GM06990 (cell line): ENCODE results near the gene ATP9A.

Experiments
- DNase-seq: peaks from one replicate; pipeline ENCODE4 v3.0.0-alpha.2; 2011; ENCODE audit not compliant: insufficient read length; ENCODE audit errors: extremely low read depth
- H3K27me3 ChIP-seq: replicated peaks from 2 replicates; pipeline ENCODE4 v1.6.0; 2011; ENCODE audit warnings: low read length; ENCODE audit not compliant: control insufficient read depth, insufficient read depth
- H3K36me3 ChIP-seq: 2 replicates; pipeline ENCODE4 v1.5.1; 2011; ENCODE audit warnings: low read length; ENCODE audit not compliant: control insufficient read depth, insufficient read depth
- H3K4me3 ChIP-seq: replicated peaks from 2 replicates; pipeline ENCODE4 v1.5.1; 2011; ENCODE audit warnings: low read depth, mild to moderate bottlenecking, control low read depth, low read length
- TF ChIP-seq, protein P1 (sequence below): IDR thresholded peaks from 2 replicates; pipeline ENCODE4 v1.5.1; 2011; ENCODE audit warnings: low read length, control low read depth, mild to moderate bottlenecking, inconsistent platforms; ENCODE audit not compliant: insufficient read depth, poor library complexity, severe bottlenecking

Gene ATP9A

DNA sequence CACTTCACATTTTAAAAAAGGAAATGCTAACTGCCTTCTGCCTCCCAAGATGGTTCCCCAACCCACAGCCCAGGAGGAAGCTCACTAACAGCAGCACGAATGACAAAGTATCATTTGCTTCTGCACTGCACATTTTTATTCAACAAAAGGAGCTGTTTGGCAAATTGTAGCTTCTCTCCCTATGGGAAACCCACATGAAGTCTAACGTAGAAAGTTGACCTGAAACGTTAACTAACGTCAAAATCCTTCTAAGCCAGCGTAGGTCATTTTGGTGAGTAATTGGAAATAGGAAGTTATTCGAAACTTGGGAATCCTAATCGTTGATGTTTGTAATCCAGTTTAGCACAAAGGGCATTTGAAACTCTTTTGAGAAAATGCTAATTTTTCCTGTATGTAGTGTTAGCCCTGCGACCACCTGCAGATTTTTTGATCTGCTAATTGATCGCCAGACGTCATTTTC lies 31.2 kb upstream of the ATP9A start:
- H3K4me3 ChIP-seq, result no peak overlapping the region
- H3K27me3 ChIP-seq, result peaks cover 2% of the 10 kb centered on the region
- DNase-seq, result no peak
- no peaks in the 10 kb centered on the region for H3K36me3 ChIP-seq
- TF ChIP-seq, protein P1, sequence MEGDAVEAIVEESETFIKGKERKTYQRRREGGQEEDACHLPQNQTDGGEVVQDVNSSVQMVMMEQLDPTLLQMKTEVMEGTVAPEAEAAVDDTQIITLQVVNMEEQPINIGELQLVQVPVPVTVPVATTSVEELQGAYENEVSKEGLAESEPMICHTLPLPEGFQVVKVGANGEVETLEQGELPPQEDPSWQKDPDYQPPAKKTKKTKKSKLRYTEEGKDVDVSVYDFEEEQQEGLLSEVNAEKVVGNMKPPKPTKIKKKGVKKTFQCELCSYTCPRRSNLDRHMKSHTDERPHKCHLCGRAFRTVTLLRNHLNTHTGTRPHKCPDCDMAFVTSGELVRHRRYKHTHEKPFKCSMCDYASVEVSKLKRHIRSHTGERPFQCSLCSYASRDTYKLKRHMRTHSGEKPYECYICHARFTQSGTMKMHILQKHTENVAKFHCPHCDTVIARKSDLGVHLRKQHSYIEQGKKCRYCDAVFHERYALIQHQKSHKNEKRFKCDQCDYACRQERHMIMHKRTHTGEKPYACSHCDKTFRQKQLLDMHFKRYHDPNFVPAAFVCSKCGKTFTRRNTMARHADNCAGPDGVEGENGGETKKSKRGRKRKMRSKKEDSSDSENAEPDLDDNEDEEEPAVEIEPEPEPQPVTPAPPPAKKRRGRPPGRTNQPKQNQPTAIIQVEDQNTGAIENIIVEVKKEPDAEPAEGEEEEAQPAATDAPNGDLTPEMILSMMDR, result no peak

DNA sequence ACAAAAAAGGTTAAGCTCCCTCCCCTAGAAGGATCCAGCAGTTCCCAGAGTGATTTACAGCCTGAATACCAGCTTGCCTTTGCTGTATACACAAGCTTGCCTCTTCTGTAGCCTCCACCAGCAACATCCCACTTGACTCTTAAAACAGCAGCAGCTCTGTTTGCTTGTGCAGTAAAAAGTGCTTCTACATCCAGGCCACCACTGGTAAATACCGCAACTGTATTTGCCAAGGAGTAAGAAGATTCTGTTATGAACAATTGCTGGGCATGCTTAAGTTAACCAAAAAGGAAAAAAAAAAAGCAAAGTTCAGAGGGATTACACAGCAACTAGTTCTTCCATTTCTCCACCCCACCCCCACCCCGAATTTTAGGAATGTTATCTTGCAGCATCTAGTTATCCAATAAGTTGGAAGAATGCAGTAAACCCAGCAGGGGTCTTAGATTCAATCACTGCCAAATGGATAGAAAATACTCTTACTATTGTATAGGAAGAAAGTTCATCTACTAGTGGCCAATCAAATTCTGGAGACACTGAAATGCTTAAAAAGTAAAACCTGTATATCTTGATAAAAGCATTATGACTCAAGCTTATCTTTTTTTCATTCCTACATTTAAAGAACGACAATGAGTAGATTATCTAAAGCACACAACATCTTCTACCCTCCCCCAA lies 29.3 kb upstream of the ATP9A start:
- Histone ChIP-seq H3K4me3 (no peak overlapping the region), H3K36me3 (no peaks in the 10 kb centered on the region), H3K27me3 (peaks cover 2% of the 10 kb centered on the region)
- DNase-seq, result no peak
- TF ChIP-seq, protein P1, result no peak

DNA sequence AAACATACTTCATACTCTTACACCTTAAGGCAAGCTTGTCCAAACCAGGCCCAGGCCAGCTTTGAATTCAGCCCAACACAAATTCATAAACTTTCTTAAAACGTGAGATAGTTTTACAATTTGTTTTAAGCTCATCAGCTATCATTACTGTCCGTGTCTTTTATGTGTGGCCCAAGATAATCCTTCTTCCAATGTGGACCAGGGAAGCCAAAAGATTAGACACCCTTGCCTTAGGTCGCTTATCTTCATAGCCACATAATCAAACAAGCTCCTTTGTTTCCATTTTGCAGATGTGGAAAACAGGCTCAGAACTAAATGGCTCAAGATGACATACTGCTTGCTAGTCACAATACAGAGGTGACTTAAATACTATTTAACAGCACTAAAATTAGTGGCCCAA lies 28.1 kb upstream of the ATP9A start:
- no peaks in the 10 kb centered on the region for H3K36me3 ChIP-seq
- no peak for DNase-seq
- peaks cover 2% of the 10 kb centered on the region for H3K27me3 ChIP-seq
- H3K4me3 ChIP-seq, result no peak overlapping the region
- TF ChIP-seq, protein P1, result no peak

DNA sequence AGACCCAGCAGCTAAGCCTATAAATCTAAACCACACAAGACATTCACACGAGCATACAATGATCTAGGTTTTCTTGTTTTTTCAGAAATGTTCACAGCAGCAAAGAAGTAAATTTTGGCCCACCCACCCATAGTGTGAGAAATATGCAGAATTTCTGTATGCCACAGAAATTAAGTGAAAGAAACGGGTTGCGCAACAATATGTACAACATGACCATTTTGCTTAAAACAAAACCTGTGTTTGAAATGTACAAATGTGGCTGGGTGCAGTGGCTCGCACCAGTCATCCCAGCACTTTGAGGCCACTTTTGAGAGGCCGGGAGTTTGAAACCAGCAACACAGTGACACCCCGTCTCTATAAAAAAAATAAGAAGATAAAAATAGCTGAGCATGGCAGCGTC lies 24.8 kb upstream of the ATP9A start:
- Histone ChIP-seq H3K36me3 (no peaks in the 10 kb centered on the region), H3K27me3 (no peaks in the 10 kb centered on the region; the same call in none of the 2 replicates), H3K4me3 (no peak overlapping the region)
- DNase-seq, result no peak
- TF ChIP-seq, protein P1, result no peak

DNA sequence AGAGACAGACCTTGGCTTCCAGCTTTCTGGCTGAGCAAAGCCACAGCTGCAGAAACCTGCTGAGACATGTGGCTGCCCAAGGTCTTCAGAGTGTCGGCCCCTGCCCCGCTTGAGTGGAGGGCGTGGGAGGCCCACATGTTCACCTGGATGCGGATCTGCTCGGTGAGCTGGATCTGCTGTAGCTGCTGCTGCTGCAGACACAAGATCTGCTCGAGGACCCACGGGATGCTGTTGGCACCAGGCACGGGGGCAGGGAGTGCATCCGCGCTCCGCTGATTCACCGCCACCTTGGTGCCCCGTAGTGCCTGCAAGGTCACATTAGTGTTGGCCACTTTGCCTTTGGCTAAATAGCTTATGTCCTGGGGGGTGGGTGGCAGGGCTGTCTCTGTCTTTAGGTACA lies 23.4 kb upstream of the ATP9A start:
- no peak for DNase-seq
- no peaks in the 10 kb centered on the region for H3K36me3 ChIP-seq
- H3K4me3 ChIP-seq, result no peak overlapping the region
- H3K27me3 ChIP-seq, result no peaks in the 10 kb centered on the region; the same call in 1 of the 2 replicates
- TF ChIP-seq, protein P1, result no peak
